Naive thymus-derived CD8-positive, alpha-beta T cell (primary cell): ENCODE results near the gene FFAR1. TPM values are rescaled to one million over a fixed set of nuclear protein-coding genes. Genes with fewer than 3 reads are reported as not detected.

Experiments
- ATAC-seq, 2 donors: fragments of 150-1000 bp; cut with Tn5 transposase in 1 of 2; sonication (Bioruptor Pico), chemical (Tn5 transposase) in 1 of 2; 1 replicate in 1 of 2; 2 replicates in 1 of 2; pipeline ENCODE4 v1.10.0; 2021; ENCODE audit warnings: mild to moderate bottlenecking in 2 of 2, moderate library complexity in 2 of 2
- POLR2A ChIA-PET: fragments of 350-600 bp; sonication (Branson Sonifier 250); formaldehyde crosslinking; loops from one replicate; lab custom pipeline; 2021; ENCODE audit warnings: antibody characterized with exemption; lab: Charles Lee
- DNase-seq, 10 donors: peaks; one replicate each; pipeline versions ENCODE4 v3.0.0 to v3.0.0-alpha.2; 2020 to 2022
- H3K27ac Mint-ChIP-seq, 10 donors: one replicate each; pipeline ENCODE4 v1.8.0; 2020 to 2022; ENCODE audit warnings: mild to moderate bottlenecking in 10 of 10, mixed read lengths in 10 of 10, moderate library complexity in 4 of 10, inconsistent platforms in 1 of 10
- H3K27me3 Mint-ChIP-seq, 5 donors: one replicate each; pipeline ENCODE4 v1.8.0; 2021 to 2022; ENCODE audit warnings: mixed read lengths in 5 of 5
- H3K36me3 Mint-ChIP-seq, 3 donors: one replicate each; pipeline ENCODE4 v1.8.0; 2020 to 2022; ENCODE audit warnings: mixed read lengths in 3 of 3, mild to moderate bottlenecking in 2 of 3, inconsistent platforms in 1 of 3
- H3K4me1 Mint-ChIP-seq, 4 donors: one replicate each; pipeline ENCODE4 v1.8.0; 2021 to 2022; ENCODE audit warnings: mixed read lengths in 4 of 4
- H3K4me3 Mint-ChIP-seq, 10 donors: one replicate each; pipeline ENCODE4 v1.8.0; 2020 to 2022; ENCODE audit warnings: mild to moderate bottlenecking in 10 of 10, mixed read lengths in 10 of 10, moderate library complexity in 6 of 10, inconsistent platforms in 1 of 10
- H3K9me3 Mint-ChIP-seq, 9 donors: one replicate each; pipeline ENCODE4 v1.8.0; 2020 to 2022; ENCODE audit warnings: mixed read lengths in 9 of 9, mild to moderate bottlenecking in 3 of 9, inconsistent platforms in 1 of 9, moderate library complexity in 1 of 9
- polyA plus RNA-seq, 3 donors: library from polyadenylated mRNA; unstranded; fragments of 300-500 nt; fragmentation: Illumina TruSeq; gene quantifications; one replicate each; pipeline ENCODE4 v1.2.3, GENCODE V29; 2021
- total RNA-seq, 8 experiments: library from RNA in 2 of 8; stranded (reverse) in 2 of 8; gene quantifications; one replicate each; pipeline ENCODE4 v1.2.3 and lab custom pipeline; 2021 to 2026

Gene FFAR1, protein sequence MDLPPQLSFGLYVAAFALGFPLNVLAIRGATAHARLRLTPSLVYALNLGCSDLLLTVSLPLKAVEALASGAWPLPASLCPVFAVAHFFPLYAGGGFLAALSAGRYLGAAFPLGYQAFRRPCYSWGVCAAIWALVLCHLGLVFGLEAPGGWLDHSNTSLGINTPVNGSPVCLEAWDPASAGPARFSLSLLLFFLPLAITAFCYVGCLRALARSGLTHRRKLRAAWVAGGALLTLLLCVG (N-terminal part only)
- total RNA-seq (not detected), polyA plus RNA-seq (not detected), total RNA-seq (lab: John Stamatoyannopoulos, UW) (0 reads per million in 6 experiments)

DNA sequence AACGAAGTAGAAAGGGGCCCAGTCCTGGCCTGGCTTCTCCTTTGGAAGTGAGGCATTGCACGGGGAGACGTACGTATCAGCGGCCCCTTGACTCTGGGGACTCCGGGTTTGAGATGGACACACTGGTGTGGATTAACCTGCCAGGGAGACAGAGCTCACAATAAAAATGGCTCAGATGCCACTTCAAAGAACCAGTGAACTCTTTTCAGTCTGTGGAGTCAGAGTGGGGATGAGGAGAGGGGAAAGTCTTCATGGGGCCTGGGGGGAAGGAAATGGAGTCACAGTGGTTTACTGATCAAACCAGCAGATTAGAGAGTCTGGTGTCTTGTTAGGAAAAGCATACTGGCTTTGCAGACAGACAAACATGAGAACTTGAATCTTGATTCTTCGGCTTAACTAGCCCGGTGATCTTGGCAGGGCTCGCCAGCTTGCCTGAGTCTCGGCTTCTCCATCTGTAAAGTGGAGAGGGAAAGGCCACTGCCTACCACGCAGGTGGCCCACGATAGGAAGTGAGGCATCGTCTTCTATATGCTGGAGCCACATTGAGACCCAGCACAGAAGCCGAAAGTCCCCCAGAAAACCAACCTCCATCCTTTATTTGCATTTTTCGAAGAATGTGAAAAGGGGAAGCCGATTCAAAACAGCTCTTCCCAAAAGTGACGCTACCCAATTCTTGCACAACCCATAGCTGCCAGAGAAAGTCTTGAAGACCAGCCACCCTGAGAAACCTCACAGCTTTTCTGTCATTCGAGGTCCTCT lies at the start of gene FFAR1:
FFAR1 (plus strand) TSS at position 732 of the 759 bp plus-strand sequence. CDS start 3,650 bp downstream, outside the sequence.
- H3K4me1 Mint-ChIP-seq, result peaks cover 17 to 51% (median 28%) of the 10 kb centered on the region in 4 donors
- ATAC-seq (peak; percentile 73 to 74), DNase-seq (peak in 7 of 10 donors; percentile 34 to 54 (median 40))
- no peaks in the 10 kb centered on the region for H3K9me3 Mint-ChIP-seq
- H3K4me3 Mint-ChIP-seq, result peak within 1 kb of the TSS; percentile 59 to 82 (median 75)
- peak within 1 kb of the TSS; percentile 36 to 98 (median 78) for H3K27ac Mint-ChIP-seq
- H3K27me3 Mint-ChIP-seq, result peaks cover 0 to 20% (median 5%) of the 10 kb centered on the region in 5 donors
- POLR2A ChIA-PET, result interaction anchor here (1.2 to 1.4 kb wide), 3 partner anchors 11 to 51 kb away, joined by 3 to 4 read pairs (median 3); partner anchors contain the start of gene FFAR3
- H3K36me3 Mint-ChIP-seq, result no peaks in the 10 kb centered on the region

GRCh38 chr19:35297922-35298321 lies 49.8 kb upstream of the FFAR1 start:
- Mint-ChIP-seq H3K9me3 (no peaks in the 10 kb centered on the region), H3K36me3 (no peaks in the 10 kb centered on the region), H3K27me3 (no peaks in the 10 kb centered on the region), H3K4me1 (peaks cover 6 to 12% (median 8%) of the 10 kb centered on the region in 4 donors), H3K27ac (no peak overlapping the region), H3K4me3 (no peak overlapping the region)
- DNase-seq, result no peak
- POLR2A ChIA-PET, result no interaction called here
- ATAC-seq, result no peak

DNA sequence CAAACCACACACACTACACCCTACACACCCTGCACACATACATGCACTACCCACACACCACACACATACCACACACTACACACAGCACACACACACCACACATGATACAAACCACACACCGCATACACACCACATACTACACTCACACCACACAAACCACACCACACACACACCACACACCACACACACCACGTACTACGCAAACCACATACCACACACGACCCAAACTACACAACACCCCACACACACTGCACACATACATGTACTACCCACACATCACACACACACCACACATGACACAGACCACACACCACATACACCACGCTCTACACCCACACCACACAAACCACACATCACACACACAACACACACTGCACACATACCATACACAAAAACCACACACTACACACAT lies 49.1 kb upstream of the FFAR1 start:
- H3K9me3 Mint-ChIP-seq, result no peaks in the 10 kb centered on the region
- no peaks in the 10 kb centered on the region for H3K36me3 Mint-ChIP-seq

DNA sequence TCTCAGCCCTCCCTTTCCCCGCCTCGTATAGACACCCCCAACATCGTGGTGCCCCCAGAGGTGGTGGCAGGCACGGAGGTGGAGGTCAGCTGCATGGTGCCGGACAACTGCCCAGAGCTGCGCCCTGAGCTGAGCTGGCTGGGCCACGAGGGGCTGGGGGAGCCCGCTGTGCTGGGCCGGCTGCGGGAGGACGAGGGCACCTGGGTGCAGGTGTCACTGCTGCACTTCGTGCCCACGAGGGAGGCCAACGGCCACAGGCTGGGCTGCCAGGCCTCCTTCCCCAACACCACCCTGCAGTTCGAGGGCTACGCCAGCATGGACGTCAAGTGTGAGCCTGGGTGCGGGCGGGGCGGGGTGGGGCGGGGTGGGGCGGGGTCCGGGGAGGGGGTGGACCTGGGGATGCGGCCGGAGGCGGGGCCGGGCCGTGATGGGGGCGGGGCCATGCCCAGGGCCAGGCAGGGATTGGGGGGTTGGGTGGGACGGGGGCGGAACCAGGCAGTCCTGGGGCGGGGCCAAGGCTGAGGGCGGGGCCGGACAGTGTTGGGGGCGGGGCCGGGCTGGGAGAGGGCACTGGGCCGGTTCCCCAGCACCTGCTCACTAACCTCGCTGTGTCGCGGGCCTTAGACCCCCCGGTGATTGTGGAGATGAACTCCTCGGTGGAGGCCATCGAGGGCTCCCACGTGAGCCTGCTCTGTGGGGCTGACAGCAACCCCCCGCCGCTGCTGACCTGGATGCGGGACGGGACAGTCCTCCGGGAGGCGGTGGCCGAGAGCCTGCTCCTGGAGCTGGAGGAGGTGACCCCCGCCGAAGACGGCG lies 48.0 kb upstream of the FFAR1 start:
- H3K4me1 Mint-ChIP-seq, result peaks cover 4 to 12% (median 6%) of the 10 kb centered on the region in 4 donors
- POLR2A ChIA-PET, result no interaction called here
- DNase-seq, result peak in 1 of 10 donors; percentile 20
- H3K27ac Mint-ChIP-seq, result no peak overlapping the region
- no peaks in the 10 kb centered on the region for H3K36me3 Mint-ChIP-seq
- no peak overlapping the region for H3K4me3 Mint-ChIP-seq
- no peak for ATAC-seq
- peaks cover 0 to 2% (median 0%) of the 10 kb centered on the region in 5 donors for H3K27me3 Mint-ChIP-seq
- H3K9me3 Mint-ChIP-seq, result no peaks in the 10 kb centered on the region

More for the DNA sequence above, 49.1 kb upstream of the FFAR1 start:
- H3K4me3 Mint-ChIP-seq, result no peak overlapping the region
- no peak overlapping the region for H3K27ac Mint-ChIP-seq
- ATAC-seq, result no peak
- H3K4me1 Mint-ChIP-seq, result peaks cover 6 to 12% (median 8%) of the 10 kb centered on the region in 4 donors
- POLR2A ChIA-PET, result no interaction called here
- DNase-seq, result no peak
- H3K27me3 Mint-ChIP-seq, result no peaks in the 10 kb centered on the region

DNA sequence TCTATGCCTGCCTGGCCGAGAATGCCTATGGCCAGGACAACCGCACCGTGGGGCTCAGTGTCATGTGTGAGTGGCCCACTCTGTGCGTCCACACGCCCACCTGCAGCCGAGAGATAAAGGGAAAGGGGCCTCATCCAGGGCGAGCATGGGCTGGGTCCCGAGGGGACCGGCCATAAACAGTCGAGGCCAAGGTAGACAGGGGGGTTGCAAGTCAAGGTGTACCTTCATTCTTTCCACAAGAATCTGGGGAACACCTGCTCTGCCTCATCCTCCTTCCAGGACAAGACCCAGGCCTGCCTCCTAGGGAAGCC lies 47.4 kb upstream of the FFAR1 start:
- DNase-seq (no peak), ATAC-seq (no peak)
- Mint-ChIP-seq H3K4me1 (peaks cover 2 to 10% (median 6%) of the 10 kb centered on the region in 4 donors), H3K27ac (no peak overlapping the region), H3K9me3 (no peaks in the 10 kb centered on the region), H3K4me3 (no peak overlapping the region), H3K27me3 (peaks cover 0 to 2% (median 0%) of the 10 kb centered on the region in 5 donors), H3K36me3 (no peaks in the 10 kb centered on the region)
- POLR2A ChIA-PET, result no interaction called here

GRCh38 chr19:35301961-35302360 lies 45.7 kb upstream of the FFAR1 start:
- Mint-ChIP-seq H3K9me3 (no peaks in the 10 kb centered on the region), H3K36me3 (no peaks in the 10 kb centered on the region), H3K27me3 (peaks cover 0 to 2% (median 0%) of the 10 kb centered on the region in 5 donors), H3K27ac (no peak overlapping the region), H3K4me1 (peaks cover 0 to 7% (median 0%) of the 10 kb centered on the region in 4 donors), H3K4me3 (no peak overlapping the region)
- no peak for DNase-seq
- ATAC-seq, result no peak
- POLR2A ChIA-PET, result interaction anchor here (0.7 kb wide), 2 partner anchors 12 to 729 kb away, joined by 3 read pairs; no protein-coding TSS in a partner anchor

DNA sequence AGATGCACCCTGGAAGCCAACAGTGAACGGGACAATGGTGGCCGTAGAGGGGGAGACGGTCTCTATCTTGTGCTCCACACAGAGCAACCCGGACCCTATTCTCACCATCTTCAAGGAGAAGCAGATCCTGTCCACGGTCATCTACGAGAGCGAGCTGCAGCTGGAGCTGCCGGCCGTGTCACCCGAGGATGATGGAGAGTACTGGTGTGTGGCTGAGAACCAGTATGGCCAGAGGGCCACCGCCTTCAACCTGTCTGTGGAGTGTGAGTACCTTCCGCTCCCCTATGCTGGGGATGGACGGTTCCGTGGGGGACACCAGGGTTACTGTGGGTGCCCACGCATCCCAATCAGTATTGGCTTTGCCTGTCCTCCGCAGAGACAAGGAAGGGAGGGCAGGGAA lies 45.3 kb upstream of the FFAR1 start:
- no peak for DNase-seq
- no peak overlapping the region for H3K4me3 Mint-ChIP-seq
- POLR2A ChIA-PET, result no interaction called here
- peaks cover 0 to 10% (median 0%) of the 10 kb centered on the region in 4 donors for H3K4me1 Mint-ChIP-seq
- H3K9me3 Mint-ChIP-seq, result no peaks in the 10 kb centered on the region
- H3K27ac Mint-ChIP-seq, result no peak overlapping the region
- no peak for ATAC-seq
- peaks cover 0 to 2% (median 0%) of the 10 kb centered on the region in 5 donors for H3K27me3 Mint-ChIP-seq
- H3K36me3 Mint-ChIP-seq, result no peaks in the 10 kb centered on the region

DNA sequence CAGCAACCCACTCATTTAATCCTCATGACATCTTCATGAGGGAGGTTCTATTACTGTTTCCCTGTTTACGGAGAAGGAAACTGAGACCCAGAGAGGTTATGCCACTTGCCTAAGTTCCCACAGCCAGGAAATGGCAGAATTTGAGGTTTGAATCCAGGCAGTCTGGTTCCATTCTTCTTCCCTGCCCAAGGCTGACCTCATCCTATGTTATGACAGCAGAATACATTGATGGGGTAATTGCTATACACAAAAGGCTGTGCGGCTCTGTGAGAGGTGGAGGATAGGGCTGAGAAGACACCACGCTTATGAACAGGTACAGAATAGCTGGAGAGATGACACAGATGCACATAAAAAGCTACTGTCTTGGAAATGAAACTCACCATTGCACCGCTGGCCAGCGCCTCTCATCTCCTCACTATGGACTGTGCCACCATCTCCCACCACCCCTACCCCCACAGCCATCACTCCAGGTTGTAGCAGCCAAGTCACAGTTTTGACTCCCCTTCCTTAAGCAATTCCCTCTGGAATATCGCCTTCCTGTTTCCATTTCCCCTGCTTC lies 44.3 kb upstream of the FFAR1 start:
- H3K27ac Mint-ChIP-seq, result no peak overlapping the region
- H3K4me1 Mint-ChIP-seq, result peaks cover 0 to 16% (median 0%) of the 10 kb centered on the region in 4 donors
- no peak overlapping the region for H3K4me3 Mint-ChIP-seq
- POLR2A ChIA-PET, result no interaction called here
- DNase-seq (no peak), ATAC-seq (no peak)
- no peaks in the 10 kb centered on the region for H3K36me3 Mint-ChIP-seq
- no peaks in the 10 kb centered on the region for H3K9me3 Mint-ChIP-seq
- H3K27me3 Mint-ChIP-seq, result peaks cover 0 to 5% (median 0%) of the 10 kb centered on the region in 5 donors

- Mint-ChIP-seq H3K4me3 (no peak overlapping the region), H3K9me3 (no peaks in the 10 kb centered on the region), H3K27ac (no peak overlapping the region), H3K27me3 (peaks cover 0 to 5% (median 0%) of the 10 kb centered on the region in 5 donors), H3K4me1 (peaks cover 0 to 17% (median 0%) of the 10 kb centered on the region in 4 donors), H3K36me3 (no peaks in the 10 kb centered on the region)
- ATAC-seq (no peak), DNase-seq (no peak)
- POLR2A ChIA-PET, result no interaction called here
Observed at GRCh38 chr19:35304036-35304435, 43.7 kb upstream of the FFAR1 start.

- POLR2A ChIA-PET, result no interaction called here
- Mint-ChIP-seq H3K4me3 (no peak overlapping the region), H3K27me3 (peaks cover 0 to 5% (median 0%) of the 10 kb centered on the region in 5 donors), H3K9me3 (no peaks in the 10 kb centered on the region), H3K27ac (no peak overlapping the region), H3K36me3 (no peaks in the 10 kb centered on the region), H3K4me1 (peaks cover 0 to 18% (median under 1%) of the 10 kb centered on the region in 4 donors)
- DNase-seq (no peak), ATAC-seq (no peak)
Observed at GRCh38 chr19:35305181-35305580, 42.5 kb upstream of the FFAR1 start.

DNA sequence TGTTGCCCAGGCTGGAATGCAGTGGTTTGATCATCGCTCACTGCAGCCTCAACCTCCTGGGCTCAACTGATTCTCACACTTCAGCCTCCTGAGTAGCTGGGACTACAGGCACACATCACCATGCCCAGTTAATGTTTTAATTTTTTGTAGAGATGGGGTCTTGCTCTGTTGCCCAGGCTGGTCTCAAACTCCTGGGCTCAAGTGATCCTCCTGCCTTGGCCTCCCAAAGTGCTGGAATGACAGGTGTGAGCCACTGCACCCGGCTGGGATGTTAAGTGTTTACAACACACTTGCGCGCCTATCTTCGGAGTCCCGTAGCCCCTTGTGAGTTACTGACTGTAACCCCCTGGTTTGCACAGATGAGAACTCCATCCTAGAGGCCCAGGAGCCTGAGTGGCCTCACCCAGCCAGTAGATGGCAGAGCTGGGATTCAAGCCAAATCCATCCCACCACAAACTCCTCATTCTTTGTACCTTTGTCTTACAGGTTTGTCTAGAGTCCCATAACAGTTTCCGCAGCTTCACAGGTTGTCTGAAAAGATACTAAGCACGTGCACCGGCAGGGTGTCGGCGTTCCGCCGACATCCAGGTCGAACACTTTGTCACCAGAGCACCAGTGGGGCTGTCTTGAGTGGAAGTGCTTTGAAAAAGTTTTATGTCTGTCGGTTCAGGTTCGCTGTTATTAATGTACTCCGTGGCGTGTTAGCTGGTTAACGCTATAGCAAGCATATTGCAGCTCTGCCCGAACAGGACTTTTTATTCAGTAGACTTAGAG lies 41.0 kb upstream of the FFAR1 start:
- H3K36me3 Mint-ChIP-seq, result no peaks in the 10 kb centered on the region
- no peak overlapping the region for H3K27ac Mint-ChIP-seq
- DNase-seq, result no peak
- H3K27me3 Mint-ChIP-seq, result peaks cover 0 to 5% (median 0%) of the 10 kb centered on the region in 5 donors
- no peak overlapping the region for H3K4me3 Mint-ChIP-seq
- no peak for ATAC-seq
- POLR2A ChIA-PET, result no interaction called here
- peaks cover 0 to 18% (median 2%) of the 10 kb centered on the region in 4 donors for H3K4me1 Mint-ChIP-seq
- no peaks in the 10 kb centered on the region for H3K9me3 Mint-ChIP-seq
